Osteoblast (primary cell): ENCODE data around the gene NMT2. TPM values are rescaled to one million over a fixed set of nuclear protein-coding genes. Genes with fewer than 3 reads are reported as not detected.

ENCODE experiments used
- DNase-seq: peaks from one replicate; pipeline ENCODE4 v3.0.0; 2011; ENCODE audit warnings: low spot score, mixed read lengths; ENCODE audit not compliant: insufficient read length; ENCODE audit errors: missing footprints
- H2AFZ ChIP-seq: 2 replicates; pipeline ENCODE4 v1.6.0; 2011; ENCODE audit warnings: mild to moderate bottlenecking, low read length
- H3K27ac ChIP-seq: 2 replicates; pipeline ENCODE4 v1.5.1; 2011; ENCODE audit warnings: mild to moderate bottlenecking, low read depth, low read length, moderate library complexity
- H3K27me3 ChIP-seq: 2 replicates; pipeline ENCODE4 v1.6.0; 2012; ENCODE audit warnings: mild to moderate bottlenecking, control low read depth, inconsistent platforms, low read length, moderate library complexity; ENCODE audit not compliant: insufficient read depth
- H3K36me3 ChIP-seq: 2 replicates; pipeline ENCODE4 v1.5.1; 2011; ENCODE audit warnings: mild to moderate bottlenecking, low read length, control low read depth, moderate library complexity; ENCODE audit not compliant: insufficient read depth
- H3K4me1 ChIP-seq: 2 replicates; pipeline ENCODE4 v1.5.1; 2011; ENCODE audit warnings: mild to moderate bottlenecking, low read length, control low read depth, moderate library complexity; ENCODE audit not compliant: insufficient read depth
- H3K4me2 ChIP-seq: 2 replicates; pipeline ENCODE4 v1.6.0; 2011; ENCODE audit warnings: mild to moderate bottlenecking, low read length; ENCODE audit not compliant: insufficient read depth
- H3K4me3 ChIP-seq: fragments of 200-600 bp; sonication (generic); 3 replicates; pipeline ENCODE4 v1.5.1; 2012; ENCODE audit warnings: mild to moderate bottlenecking, low read length, inconsistent platforms; ENCODE audit not compliant: insufficient read depth
- H3K79me2 ChIP-seq: 2 replicates; pipeline ENCODE4 v1.6.0; 2012; ENCODE audit warnings: mild to moderate bottlenecking, low read length, control low read depth, inconsistent platforms; ENCODE audit not compliant: insufficient read depth
- H3K9me3 ChIP-seq: 2 replicates; pipeline ENCODE4 v1.5.1; 2011; ENCODE audit warnings: low read depth, low read length, control low read depth
- H4K20me1 ChIP-seq: 2 replicates; pipeline ENCODE4 v1.6.0; 2012; ENCODE audit warnings: mild to moderate bottlenecking, low read length, control low read depth; ENCODE audit not compliant: insufficient read depth
- CTCF ChIP-seq: IDR thresholded peaks from 2 replicates; pipeline ENCODE4 v1.5.1; 2011; ENCODE audit warnings: mild to moderate bottlenecking, low read depth, low read length, moderate library complexity; ENCODE audit errors: extremely low read depth
- total RNA-seq: library from RNA; depleted of rRNA; stranded (reverse); fragments of >200 nt; gene quantifications from 2 replicates; pipeline ENCODE4 v1.2.3, GENCODE V29; 2012

The NMT2 gene
- total RNA-seq, 1 donor: 43.8 TPM

- H3K27me3 ChIP-seq: no peaks in the 10 kb centered on the region
- H2AFZ ChIP-seq: no peak overlapping the region
- no peak for TF ChIP-seq CTCF
- H3K9me3 ChIP-seq: no peaks in the 10 kb centered on the region
- H3K27ac ChIP-seq: peak overlapping the region; percentile 72
- H3K36me3 ChIP-seq: peaks cover 53% of the 10 kb centered on the region
- DNase-seq: no peak
- H3K4me2 ChIP-seq: no peak overlapping the region
- H3K79me2 ChIP-seq: peaks cover 51% of the 10 kb centered on the region
- H3K4me1 ChIP-seq: peaks cover 14% of the 10 kb centered on the region
- no peaks in the 10 kb centered on the region for H4K20me1 ChIP-seq
- no peak overlapping the region for H3K4me3 ChIP-seq
Measured at GRCh38 chr10:15136129-15137035, 32.1 kb downstream of the NMT2 start.

- no peaks in the 10 kb centered on the region for H4K20me1 ChIP-seq
- H3K9me3 ChIP-seq: no peaks in the 10 kb centered on the region
- peaks cover 73% of the 10 kb centered on the region for H3K36me3 ChIP-seq
- no peaks in the 10 kb centered on the region for H3K27me3 ChIP-seq
- H3K4me2 ChIP-seq: no peak overlapping the region
- DNase-seq: no peak
- no peak overlapping the region for H3K27ac ChIP-seq
- H2AFZ ChIP-seq: no peak overlapping the region
- TF ChIP-seq CTCF: no peak
- no peaks in the 10 kb centered on the region for H3K4me1 ChIP-seq
- peaks cover 14% of the 10 kb centered on the region for H3K79me2 ChIP-seq
- H3K4me3 ChIP-seq: no peak overlapping the region
Measured at GRCh38 chr10:15131330-15131729, 37.2 kb downstream of the NMT2 start.

GRCh38 chr10:15124908-15125307, 43.6 kb downstream of the NMT2 start:
- no peaks in the 10 kb centered on the region for H3K9me3 ChIP-seq
- no peak overlapping the region for H3K4me3 ChIP-seq
- TF ChIP-seq CTCF: no peak
- no peak overlapping the region for H2AFZ ChIP-seq
- peaks cover 51% of the 10 kb centered on the region for H3K36me3 ChIP-seq
- H3K79me2 ChIP-seq: peaks cover 11% of the 10 kb centered on the region
- peak overlapping the region; percentile 81 for H3K27ac ChIP-seq
- DNase-seq: no peak
- no peaks in the 10 kb centered on the region for H3K27me3 ChIP-seq
- H4K20me1 ChIP-seq: no peaks in the 10 kb centered on the region
- H3K4me1 ChIP-seq: peaks cover 44% of the 10 kb centered on the region
- H3K4me2 ChIP-seq: no peak overlapping the region

GRCh38 chr10:15124190-15124589, 44.3 kb downstream of the NMT2 start:
- no peaks in the 10 kb centered on the region for H4K20me1 ChIP-seq
- H3K4me2 ChIP-seq: no peak overlapping the region
- H3K79me2 ChIP-seq: peaks cover 15% of the 10 kb centered on the region
- peak overlapping the region; percentile 81 for H3K27ac ChIP-seq
- no peak for DNase-seq
- H3K4me1 ChIP-seq: peaks cover 44% of the 10 kb centered on the region
- no peak for TF ChIP-seq CTCF
- H3K27me3 ChIP-seq: no peaks in the 10 kb centered on the region
- peaks cover 51% of the 10 kb centered on the region for H3K36me3 ChIP-seq
- no peaks in the 10 kb centered on the region for H3K9me3 ChIP-seq
- H3K4me3 ChIP-seq: no peak overlapping the region
- no peak overlapping the region for H2AFZ ChIP-seq
